ENCODE measurements around the gene TMIE.

DNA sequence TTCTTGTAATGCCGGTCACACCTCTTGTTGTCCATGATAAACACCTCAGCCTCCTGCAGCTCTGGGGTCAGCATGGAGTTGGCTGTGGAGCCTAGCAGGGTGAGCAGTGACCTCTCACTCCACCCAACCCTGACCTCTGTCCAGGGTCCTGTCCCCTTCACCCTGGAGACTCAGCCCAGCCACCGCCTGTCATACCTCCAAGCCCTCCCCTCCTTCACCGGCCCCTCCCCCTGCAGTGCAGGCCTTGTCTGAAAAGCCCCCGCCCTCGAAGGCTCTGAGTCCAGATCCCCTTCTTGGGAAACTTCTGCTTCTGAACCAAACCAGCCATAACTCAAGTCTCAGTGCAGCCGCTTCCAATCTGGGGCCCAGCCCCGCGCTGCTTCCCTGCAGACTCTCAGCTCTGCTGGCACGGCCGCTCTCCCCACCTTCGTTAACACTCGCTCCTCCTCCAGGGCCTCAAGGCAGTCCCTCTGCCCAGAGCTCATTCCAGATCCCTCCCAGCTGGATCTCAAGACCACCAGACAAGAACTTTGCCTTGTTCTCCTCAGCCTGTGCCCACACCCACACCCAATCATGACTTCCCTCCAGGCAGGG lies 41.9 kb downstream of the TMIE start:
- TF ChIP-seq, protein P1, sequence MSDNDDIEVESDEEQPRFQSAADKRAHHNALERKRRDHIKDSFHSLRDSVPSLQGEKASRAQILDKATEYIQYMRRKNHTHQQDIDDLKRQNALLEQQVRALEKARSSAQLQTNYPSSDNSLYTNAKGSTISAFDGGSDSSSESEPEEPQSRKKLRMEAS (IDR thresholded peaks at IDR 0.05), result no peak
- TF ChIP-seq EHMT2 (IDR thresholded peaks at IDR 0.05; ENCODE audit: low read depth) (no peak), CTCF (IDR thresholded peaks at IDR 0.05) (no peak), ELK1 (IDR thresholded peaks at IDR 0.05; ENCODE audit: low read depth, low read length) (no peak), EP300 (IDR thresholded peaks at IDR 0.05) (no peak), POLR2A (IDR thresholded peaks at IDR 0.05; ENCODE audit: low read length) (no peak), CBX8 (IDR thresholded peaks at IDR 0.05) (no peak), BCL3 (IDR thresholded peaks at IDR 0.05) (no peak), TP53 (CRISPR knock-in tag; IDR thresholded peaks at IDR 0.05) (no peak)
